ENCODE measurements around the gene RBMS1. TPM values are rescaled to one million over a fixed set of nuclear protein-coding genes. Genes with fewer than 3 reads are reported as not detected.

Gene RBMS1
- total RNA-seq, 4 donors from 2014 or later: 13.5 to 31.6 (median 23.0) TPM

DNA sequence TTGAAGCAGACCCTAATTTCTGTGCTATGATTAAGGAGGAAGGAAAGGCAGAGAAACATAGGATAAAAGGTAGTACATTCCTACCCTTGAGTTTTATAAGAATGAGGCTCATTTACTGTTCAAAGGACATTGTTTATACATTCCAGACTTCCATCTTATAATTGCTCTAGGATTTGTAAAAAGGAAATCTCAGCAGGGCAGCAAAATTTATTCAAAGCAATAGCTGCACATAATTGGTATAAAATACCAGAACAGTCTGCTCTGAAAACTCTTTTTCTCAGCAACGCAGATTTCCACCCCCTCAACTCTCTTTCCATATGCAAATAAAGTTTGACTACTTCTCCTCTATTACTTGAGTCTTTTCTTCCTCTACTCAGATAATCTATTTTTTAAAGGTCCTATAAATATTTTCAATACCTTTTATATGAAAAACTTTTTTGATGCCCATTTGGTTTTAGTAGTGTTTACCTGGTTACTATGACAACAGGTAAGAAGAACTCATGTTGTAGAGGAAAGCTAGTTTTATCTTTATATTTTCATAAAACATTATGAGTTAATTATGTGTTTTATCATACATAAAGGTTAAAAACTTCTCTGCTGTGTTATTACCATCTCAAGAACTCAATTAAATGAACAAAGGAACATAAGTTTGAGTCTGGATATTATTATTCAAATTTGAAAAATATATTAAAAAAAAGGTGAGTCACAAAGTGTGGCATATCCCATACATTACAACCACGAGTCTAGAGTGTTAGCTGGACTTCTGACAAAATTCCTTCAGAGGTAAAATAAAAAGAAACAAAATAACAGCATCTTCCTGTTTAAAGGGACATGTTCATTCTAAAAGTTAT, 19.9 kb downstream of the RBMS1 start:
- H3K27ac ChIP-seq: peak overlapping the region; percentile 49 to 75 (median 63)
- intact Hi-C loops (cut with DNase I; ENCODE audit: low total_unique reads): loop anchor here (10.0 kb wide), 1 partner anchor 49 kb away; no protein-coding TSS in a partner anchor
- no peaks in the 10 kb centered on the region for H3K36me3 ChIP-seq
- 28 to 30% methylated on average over 2 of the region's 2 CpGs for WGBS, 2 donors (ENCODE audit: low coverage in 1 of 2)
- no peak overlapping the region for H3K4me3 ChIP-seq
- no peaks in the 10 kb centered on the region for H3K27me3 ChIP-seq
- in situ Hi-C loops (cut with MboI; ENCODE audit: low pct_ligation_motif_present in 1 of 4, low pct_unique_long_range_greater_than_20kb in 1 of 4, low sequenced_read_pairs in 3 of 4): loop anchor here in 1 of 4 donors (10.0 kb wide), 1 partner anchor 59 kb away; no protein-coding TSS in a partner anchor
- no peak for DNase-seq
- H3K4me1 ChIP-seq: peaks cover 17 to 42% (median 19%) of the 10 kb centered on the region in 4 donors
- TF ChIP-seq EP300 (IDR thresholded peaks at IDR 0.05; ENCODE audit: low read depth): no peak
- TF ChIP-seq, protein P1, sequence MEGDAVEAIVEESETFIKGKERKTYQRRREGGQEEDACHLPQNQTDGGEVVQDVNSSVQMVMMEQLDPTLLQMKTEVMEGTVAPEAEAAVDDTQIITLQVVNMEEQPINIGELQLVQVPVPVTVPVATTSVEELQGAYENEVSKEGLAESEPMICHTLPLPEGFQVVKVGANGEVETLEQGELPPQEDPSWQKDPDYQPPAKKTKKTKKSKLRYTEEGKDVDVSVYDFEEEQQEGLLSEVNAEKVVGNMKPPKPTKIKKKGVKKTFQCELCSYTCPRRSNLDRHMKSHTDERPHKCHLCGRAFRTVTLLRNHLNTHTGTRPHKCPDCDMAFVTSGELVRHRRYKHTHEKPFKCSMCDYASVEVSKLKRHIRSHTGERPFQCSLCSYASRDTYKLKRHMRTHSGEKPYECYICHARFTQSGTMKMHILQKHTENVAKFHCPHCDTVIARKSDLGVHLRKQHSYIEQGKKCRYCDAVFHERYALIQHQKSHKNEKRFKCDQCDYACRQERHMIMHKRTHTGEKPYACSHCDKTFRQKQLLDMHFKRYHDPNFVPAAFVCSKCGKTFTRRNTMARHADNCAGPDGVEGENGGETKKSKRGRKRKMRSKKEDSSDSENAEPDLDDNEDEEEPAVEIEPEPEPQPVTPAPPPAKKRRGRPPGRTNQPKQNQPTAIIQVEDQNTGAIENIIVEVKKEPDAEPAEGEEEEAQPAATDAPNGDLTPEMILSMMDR (IDR thresholded peaks at IDR 0.05): no peak
- no peaks in the 10 kb centered on the region for H3K9me3 ChIP-seq

DNA sequence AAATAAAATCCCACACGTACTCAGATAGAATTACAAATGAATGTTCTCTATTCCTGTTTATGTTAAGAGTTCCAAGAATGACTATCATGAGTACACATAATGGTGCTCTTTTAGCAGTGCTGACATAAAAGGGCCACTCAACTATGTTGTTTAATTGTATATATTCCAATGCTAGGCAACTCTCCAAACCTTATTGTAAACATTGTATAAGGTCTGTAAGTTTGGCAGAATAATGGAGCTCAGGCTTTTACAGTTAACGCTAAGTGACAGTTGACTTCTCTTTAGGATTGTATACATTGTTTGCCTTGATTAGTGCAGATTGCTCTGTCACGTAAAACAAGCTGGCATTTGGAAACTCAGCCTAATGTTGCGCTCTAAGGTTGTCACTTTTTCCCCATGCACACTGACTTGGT, 20.8 kb downstream of the RBMS1 start:
- no peak for DNase-seq
- Histone ChIP-seq H3K9me3 (no peaks in the 10 kb centered on the region), H3K27ac (peak overlapping the region; percentile 49 to 75 (median 63)), H3K4me1 (peaks cover 17 to 42% (median 19%) of the 10 kb centered on the region in 4 donors), H3K36me3 (no peaks in the 10 kb centered on the region), H3K27me3 (no peaks in the 10 kb centered on the region), H3K4me3 (no peak overlapping the region)
- TF ChIP-seq POLR2A (IDR thresholded peaks at IDR 0.05): no peak
- peak in 1 of 3 donors; percentile 30 for TF ChIP-seq POLR2AphosphoS5 (IDR thresholded peaks at IDR 0.05)
- no peak for TF ChIP-seq EP300 (IDR thresholded peaks at IDR 0.05; ENCODE audit: low read depth)
- TF ChIP-seq, protein P1 (IDR thresholded peaks at IDR 0.05): no peak
- intact Hi-C loops (cut with DNase I; ENCODE audit: low total_unique reads) (loop anchor here (10.0 kb wide), 1 partner anchor 48 kb away; no protein-coding TSS in a partner anchor), in situ Hi-C loops (cut with MboI; ENCODE audit: low pct_ligation_motif_present in 1 of 4, low pct_unique_long_range_greater_than_20kb in 1 of 4, low sequenced_read_pairs in 3 of 4) (loop anchor here in 1 of 4 donors (10.0 kb wide), 1 partner anchor 58 kb away; no protein-coding TSS in a partner anchor)
- WGBS, 2 donors (ENCODE audit: low coverage in 1 of 2): 23 to 25% methylated on average over 4 of the region's 4 CpGs

DNA sequence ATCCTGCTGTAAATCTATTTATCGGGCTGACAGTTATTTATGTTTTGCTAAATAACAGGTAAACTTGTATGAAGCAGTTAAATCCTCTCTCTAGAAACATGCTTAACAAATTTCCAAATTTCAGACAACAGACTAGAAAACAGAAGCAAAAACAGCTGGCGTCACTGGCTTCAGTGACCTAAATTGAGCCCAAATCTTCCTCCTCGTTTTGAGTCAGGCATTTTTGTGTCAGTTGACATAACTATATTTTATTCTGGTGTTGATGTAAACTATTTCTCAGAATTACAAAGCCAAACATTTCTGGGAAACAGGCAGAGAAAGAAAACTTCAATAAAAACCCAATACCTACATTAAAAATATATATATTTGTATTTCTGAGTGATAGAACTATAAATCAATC, 21.7 kb downstream of the RBMS1 start:
- intact Hi-C loops (cut with DNase I; ENCODE audit: low total_unique reads): loop anchor here (10.0 kb wide), 1 partner anchor 47 kb away; no protein-coding TSS in a partner anchor
- WGBS, 2 donors (ENCODE audit: low coverage in 1 of 2): 58 to 62% methylated on average over 3 of the region's 3 CpGs
- Histone ChIP-seq H3K4me1 (peaks cover 17 to 42% (median 19%) of the 10 kb centered on the region in 4 donors), H3K27me3 (no peaks in the 10 kb centered on the region), H3K9me3 (no peaks in the 10 kb centered on the region), H3K27ac (peak overlapping the region; percentile 49 to 75 (median 63)), H3K4me3 (no peak overlapping the region), H3K36me3 (no peaks in the 10 kb centered on the region)
- TF ChIP-seq POLR2A (IDR thresholded peaks at IDR 0.05): no peak
- TF ChIP-seq, protein P1 (IDR thresholded peaks at IDR 0.05): no peak
- no peak for TF ChIP-seq POLR2AphosphoS5 (IDR thresholded peaks at IDR 0.05)
- no peak for TF ChIP-seq EP300 (IDR thresholded peaks at IDR 0.05; ENCODE audit: low read depth)
- DNase-seq: no peak
- in situ Hi-C loops (cut with MboI; ENCODE audit: low pct_ligation_motif_present in 1 of 4, low pct_unique_long_range_greater_than_20kb in 1 of 4, low sequenced_read_pairs in 3 of 4): loop anchor here in 1 of 4 donors (10.0 kb wide), 1 partner anchor 57 kb away; no protein-coding TSS in a partner anchor

DNA sequence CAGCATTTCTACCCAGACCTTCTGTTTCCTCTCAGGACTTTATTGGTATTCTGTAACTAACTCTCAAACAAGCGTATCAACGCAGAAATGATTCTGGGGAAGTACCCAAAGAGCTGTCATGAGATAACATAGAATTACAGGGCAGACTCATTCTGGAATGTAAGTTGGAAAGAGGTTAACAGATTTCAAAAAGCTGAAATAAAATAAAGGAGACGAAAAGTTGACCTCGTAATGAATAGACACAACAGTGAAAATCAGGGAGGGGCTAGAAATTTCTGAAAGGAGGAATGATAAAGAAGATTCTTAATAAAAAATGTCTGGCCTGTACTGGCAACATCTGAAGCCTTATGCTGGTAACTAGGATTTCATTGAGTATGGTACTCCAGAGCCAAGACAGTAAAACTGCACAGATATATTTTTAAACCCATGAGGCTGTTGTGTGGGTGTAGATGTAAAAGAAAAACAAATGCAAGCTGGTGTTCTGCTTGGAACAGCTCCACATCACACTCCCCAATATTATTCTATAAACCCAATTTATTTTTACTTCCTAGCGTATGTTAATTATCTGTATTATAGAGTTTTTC, 23.9 kb downstream of the RBMS1 start:
- Histone ChIP-seq H3K9me3 (no peaks in the 10 kb centered on the region), H3K27ac (peak overlapping the region; percentile 45 to 80 (median 69)), H3K4me1 (peaks cover 17 to 47% (median 19%) of the 10 kb centered on the region in 4 donors), H3K36me3 (no peaks in the 10 kb centered on the region), H3K27me3 (no peaks in the 10 kb centered on the region), H3K4me3 (no peak overlapping the region)
- WGBS, 2 donors (ENCODE audit: low coverage in 1 of 2): 67 to 69% methylated on average over 5 of the region's 5 CpGs
- TF ChIP-seq, protein P1 (IDR thresholded peaks at IDR 0.05): no peak
- no peak for TF ChIP-seq POLR2A (IDR thresholded peaks at IDR 0.05)
- TF ChIP-seq EP300 (IDR thresholded peaks at IDR 0.05; ENCODE audit: low read depth): no peak
- no peak for TF ChIP-seq POLR2AphosphoS5 (IDR thresholded peaks at IDR 0.05)
- no peak for DNase-seq
- in situ Hi-C loops (cut with MboI; ENCODE audit: low pct_ligation_motif_present in 1 of 4, low pct_unique_long_range_greater_than_20kb in 1 of 4, low sequenced_read_pairs in 3 of 4) (loop anchor here in 1 of 4 donors (10.0 kb wide), 1 partner anchor 55 kb away; no protein-coding TSS in a partner anchor), intact Hi-C loops (cut with DNase I; ENCODE audit: low total_unique reads) (loop anchor here (10.0 kb wide), 1 partner anchor 45 kb away; no protein-coding TSS in a partner anchor)
